NCI-H146 (cell line): ENCODE results near the gene GSTM1.

Experiments
- DNase-seq: peaks from one replicate; lab custom pipeline; 2025; lab: John Stamatoyannopoulos, UW

The GSTM1 gene

DNA sequence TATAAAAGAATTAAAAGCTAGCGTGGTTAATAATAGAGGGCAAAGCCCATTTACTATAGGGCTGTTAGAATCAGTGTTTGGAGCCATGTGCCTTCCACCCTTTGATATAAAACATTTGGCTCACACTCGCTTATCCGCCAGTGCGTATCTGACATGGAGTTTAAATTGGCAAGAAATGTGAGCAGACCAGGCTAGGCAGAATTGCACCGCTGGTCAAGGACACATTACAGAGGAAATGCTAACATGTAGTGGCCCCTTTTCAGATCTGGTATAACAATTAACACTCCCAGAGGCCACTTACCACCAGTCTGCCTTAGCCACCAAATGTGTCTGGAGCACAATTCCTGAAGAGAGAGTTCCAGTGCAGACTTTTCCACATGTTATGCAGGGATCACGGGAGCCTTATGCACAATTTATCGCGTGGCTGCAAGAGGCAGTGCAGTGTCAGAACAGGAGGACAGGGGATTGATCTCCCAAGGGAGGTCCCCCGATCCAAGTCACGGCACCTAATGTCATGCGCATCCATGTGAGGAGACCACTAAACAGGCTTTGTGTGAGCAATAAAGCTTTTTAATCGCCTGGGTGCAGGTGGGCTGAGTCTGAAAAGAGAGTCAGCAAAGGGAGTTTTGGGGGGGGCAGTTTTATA lies 39.2 kb downstream of the GSTM1 start:
- DNase-seq = no peak

- no peak for DNase-seq
Measured at GRCh38 chr1:109728870-109729269, 41.3 kb downstream of the GSTM1 start.

GRCh38 chr1:109730666-109731065 lies 43.0 kb downstream of the GSTM1 start:
- DNase-seq = no peak

DNA sequence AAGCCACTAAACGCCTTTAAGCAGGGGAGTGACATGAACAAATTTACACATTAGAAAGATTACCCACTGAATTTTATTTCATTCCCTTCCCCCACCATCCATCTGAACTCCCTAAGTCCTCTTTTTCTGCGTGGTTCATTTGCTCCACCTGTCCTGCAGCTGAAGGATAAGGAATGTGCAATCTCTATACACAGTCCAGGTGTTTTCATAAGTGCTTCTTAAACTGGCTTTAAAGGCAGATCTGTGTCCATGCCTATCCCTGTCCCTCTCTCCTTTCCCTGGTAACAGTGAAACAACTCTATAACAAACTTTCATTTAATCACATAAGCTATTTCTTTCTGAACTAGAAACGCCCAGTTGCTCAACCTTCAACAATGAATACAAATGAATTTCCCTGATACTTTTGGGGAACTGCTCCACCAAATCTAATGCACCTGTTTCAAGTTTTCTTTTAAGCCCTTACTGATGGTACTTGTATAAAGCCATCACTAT lies 44.8 kb downstream of the GSTM1 start:
- no peak for DNase-seq

DNA sequence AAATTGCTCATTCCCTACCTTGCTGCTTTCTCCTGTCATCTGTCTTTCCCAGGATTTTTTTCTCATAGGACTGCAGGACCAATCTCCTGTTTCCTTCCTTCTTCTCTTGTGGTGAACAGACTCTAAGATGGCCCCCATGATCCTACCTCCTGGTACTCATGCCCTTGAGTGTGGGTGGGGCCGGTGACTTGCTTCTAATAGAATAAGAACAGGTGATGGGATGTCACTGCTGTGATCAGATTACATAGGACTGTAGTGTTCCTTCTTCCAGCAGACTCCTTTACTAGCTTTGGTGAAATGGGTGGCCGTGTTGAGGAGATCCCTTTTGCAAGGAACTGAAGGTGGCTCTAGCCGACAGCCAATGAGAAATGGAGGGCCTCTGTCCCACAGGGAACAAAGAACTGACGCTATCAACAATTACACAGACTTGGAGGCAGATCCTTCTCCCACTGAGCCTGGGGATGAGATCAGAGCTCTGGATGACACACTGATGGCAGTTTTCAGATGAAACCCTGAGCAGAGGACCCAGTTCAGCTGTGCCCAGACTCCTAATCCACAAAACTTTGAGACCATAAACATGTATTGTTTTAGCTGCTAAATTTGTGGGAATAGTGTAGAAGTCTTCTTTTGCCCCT lies 45.7 kb downstream of the GSTM1 start:
- no peak for DNase-seq

DNA sequence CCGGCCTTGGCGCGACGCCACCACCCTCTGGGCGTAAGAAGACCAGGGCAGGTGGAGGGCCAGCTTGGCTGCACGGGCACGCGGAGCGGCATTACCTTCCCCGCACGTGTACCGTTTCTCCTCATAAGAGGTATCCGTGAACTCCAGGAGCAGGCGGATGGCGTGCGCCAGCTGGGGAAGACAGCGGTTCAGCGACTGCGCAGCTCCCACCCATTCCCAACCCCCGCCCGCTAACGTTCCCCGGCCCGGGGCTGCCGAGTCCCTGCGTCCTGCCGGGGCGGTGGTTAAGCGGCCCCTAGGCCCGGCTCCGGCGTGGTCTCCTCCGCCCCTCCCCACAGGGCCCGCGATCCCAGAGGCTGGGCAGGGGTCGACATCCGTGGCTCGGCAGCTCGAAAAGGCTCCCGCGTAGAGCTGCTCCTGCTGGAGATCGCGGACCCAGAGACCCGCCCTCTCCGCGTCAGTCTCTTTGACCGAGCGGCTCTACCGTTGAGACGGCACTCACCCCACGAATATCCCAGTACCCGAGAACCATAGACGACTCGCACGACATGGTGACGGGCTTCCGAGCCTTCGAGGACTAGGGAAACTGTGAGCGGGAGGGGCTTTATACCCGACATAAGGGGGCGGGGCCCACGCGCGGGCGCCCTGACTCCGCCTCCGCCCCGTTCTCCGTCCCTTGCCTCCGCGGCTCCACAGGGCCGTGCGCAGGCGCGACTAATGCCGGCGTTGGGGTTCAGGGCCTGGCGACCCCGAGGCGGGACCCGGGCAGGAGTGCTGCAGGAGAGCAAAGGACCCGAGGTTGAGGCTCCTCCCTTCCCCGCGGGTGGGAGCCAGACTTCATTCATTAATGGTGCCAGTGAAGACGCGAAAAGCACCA lies 52.4 kb downstream of the GSTM1 start:
- DNase-seq = peak; percentile 78

DNA sequence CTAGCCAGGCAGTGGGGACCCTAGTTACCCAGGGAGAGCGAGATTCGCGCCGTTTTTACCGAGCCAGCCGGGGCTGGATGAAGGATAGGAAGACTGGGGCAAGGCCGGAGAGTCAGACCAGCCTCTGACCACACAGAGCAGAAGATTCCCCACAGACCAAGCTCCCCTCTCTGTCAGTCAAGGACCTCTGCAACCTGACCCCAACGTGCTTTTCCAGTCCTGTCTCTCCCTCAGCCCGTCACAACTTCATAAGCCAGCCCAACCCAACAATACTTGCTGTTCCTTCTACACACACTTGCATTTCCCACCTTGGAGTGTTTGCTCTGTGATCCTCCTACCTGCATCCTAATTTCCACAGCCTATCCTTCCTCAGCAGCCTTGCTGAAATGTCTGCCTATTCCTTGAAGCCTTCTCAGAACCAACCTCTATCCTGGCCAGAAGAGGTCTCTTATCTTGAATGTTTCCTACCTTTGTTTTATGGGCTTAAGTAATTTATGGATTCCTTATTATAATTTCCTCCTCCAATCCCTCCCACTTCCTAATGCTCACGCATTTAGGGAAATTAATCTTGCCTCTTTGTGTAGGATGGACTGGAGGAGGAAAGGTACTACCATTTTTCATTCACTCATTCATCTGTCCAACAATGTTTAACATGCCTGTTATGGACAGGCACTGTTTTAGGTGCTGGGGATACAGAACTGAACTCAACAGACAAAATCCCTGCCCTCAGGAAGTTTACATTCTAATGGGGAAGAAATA lies 53.2 kb downstream of the GSTM1 start, which contains the start of gene GSTM3:
Gene GSTM3, minus strand, starts transcription at position 424 of the 759 bp plus-strand sequence. CDS start 751 bp downstream, outside the sequence.
- no peak for DNase-seq
